Memory B cell (primary cell): ENCODE data around the gene SERPING1.
"Not testable (repeated sequence)": the region's sequence is repeated elsewhere in the genome, so short reads cannot be mapped to it uniquely, and the experiment has no call there.

ENCODE experiments used
- ATAC-seq: fragments of 150-1000 bp; cut with Tn5 transposase; 2 replicates; pipeline ENCODE4 v1.10.0; 2021; ENCODE audit warnings: low read depth, mild to moderate bottlenecking, moderate library complexity
- DNase-seq, 2 donors: peaks; one replicate each; pipeline ENCODE4 v3.0.0; 2022; ENCODE audit warnings: low spot score in 2 of 2
- H3K27ac Mint-ChIP-seq: one replicate; pipeline ENCODE4 v1.8.0; 2022; ENCODE audit warnings: mild to moderate bottlenecking, moderate library complexity, mixed read lengths
- H3K27me3 Mint-ChIP-seq: one replicate; pipeline ENCODE4 v1.8.0; 2022; ENCODE audit warnings: mixed read lengths
- H3K36me3 Mint-ChIP-seq: one replicate; pipeline ENCODE4 v1.8.0; 2022; ENCODE audit warnings: mild to moderate bottlenecking, mixed read lengths
- H3K4me1 Mint-ChIP-seq: one replicate; pipeline ENCODE4 v1.8.0; 2022; ENCODE audit warnings: mixed read lengths
- H3K4me3 Mint-ChIP-seq: one replicate; pipeline ENCODE4 v1.8.0; 2022; ENCODE audit warnings: mild to moderate bottlenecking, moderate library complexity, mixed read lengths
- H3K9me3 Mint-ChIP-seq: one replicate; pipeline ENCODE4 v1.8.0; 2022; ENCODE audit warnings: mixed read lengths

SERPING1 gene

DNA sequence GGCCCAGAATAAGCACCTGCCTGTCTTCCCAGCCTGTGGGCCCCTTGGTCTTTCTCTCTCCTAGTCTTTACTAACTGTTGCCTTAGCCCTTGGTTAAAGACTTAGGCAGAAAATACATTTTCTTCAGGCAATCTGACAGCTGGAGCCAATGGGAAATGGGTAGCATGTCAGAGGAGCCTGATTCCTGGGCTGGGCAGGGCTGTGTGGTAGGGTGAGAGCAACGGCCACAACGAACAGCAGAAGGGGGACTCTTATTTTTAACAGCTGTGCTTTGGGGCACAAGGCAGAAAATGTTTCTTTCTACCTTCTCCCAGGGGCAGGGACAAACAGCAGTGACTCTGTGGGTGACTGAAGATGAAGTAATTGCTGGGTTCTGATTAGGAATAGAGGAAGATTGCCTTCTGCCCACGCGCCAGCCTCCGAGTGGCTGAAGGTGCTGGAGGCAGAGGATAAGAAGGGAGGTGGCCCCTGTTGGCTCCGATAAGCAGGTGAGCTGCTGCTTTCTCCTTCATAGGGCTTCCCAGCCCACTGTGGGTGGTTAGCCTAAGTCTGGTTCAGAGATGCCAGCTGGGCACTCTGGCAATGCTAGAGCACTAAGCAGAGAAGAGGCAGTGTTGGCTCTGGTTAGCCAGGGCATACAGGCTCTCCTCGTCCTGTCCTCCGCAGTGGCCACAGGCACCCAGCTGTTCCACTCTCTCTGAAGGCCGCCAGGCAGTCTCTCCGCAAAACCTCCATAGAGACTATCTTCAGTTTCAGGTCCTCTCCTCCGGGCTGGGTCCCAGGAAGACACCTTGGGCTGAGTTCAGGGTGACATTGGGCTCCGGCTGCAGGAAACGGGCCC is 50.7 kb downstream of the SERPING1 start:
- no peak for ATAC-seq
- Mint-ChIP-seq H3K4me3 (no peak overlapping the region), H3K36me3 (no peaks in the 10 kb centered on the region)

DNA sequence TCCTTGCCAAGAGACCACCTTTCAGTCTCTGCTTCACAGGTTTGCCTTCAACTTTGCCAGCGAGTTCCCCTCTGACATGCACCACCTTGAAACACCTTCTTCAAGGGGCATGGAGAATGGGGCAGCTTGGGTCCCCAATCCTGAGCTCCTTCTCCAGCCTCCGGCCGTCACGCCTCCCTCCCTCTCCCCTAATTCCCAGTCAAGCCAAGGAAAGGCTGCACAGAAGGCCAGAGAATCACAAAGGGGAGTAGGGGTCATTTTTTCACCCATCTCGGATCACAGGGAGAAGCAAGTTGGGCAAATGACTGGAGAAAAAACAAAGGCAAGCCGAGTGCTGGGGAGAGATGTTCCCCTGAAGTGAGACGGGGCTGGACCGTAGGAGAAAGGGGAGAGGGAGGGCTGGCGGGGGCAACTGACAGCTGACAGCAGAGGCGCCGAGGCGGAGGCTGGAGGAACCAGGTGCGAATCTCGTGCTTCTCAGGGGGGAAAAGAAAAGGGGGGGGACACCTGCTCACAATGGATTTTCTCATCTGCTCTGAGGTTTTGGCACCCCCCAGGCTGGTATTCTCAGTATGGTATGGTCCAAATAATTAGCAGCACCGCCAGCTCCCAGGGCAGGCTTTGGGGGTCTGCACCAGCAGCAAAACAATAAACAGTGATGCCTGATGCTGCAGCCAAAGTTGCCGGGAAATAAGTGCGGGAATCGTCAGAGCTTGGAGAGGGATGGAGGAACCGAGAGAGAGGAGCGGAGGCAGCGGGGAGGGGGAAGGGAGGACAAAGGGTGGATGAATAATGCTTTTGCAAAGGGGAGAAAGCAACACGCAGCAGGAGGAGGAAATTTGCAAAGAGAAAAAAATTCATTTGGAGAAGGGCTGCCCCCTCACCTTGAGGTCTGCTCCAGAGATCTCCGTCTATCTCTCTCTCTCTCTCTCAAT is 51.6 kb downstream of the SERPING1 start:
- Mint-ChIP-seq H3K27ac (no peak overlapping the region), H3K4me3 (peak overlapping the region; percentile 70), H3K4me1 (peaks cover 35% of the 10 kb centered on the region), H3K9me3 (no peaks in the 10 kb centered on the region), H3K36me3 (no peaks in the 10 kb centered on the region), H3K27me3 (peaks cover 47% of the 10 kb centered on the region)
- ATAC-seq, result no peak
- no peak for DNase-seq

More for the DNA sequence above, 50.7 kb downstream of the SERPING1 start:
- H3K9me3 Mint-ChIP-seq, result no peaks in the 10 kb centered on the region
- DNase-seq, result peak in 1 of 2 donors; percentile 24
- peaks cover 51% of the 10 kb centered on the region for H3K27me3 Mint-ChIP-seq
- peaks cover 33% of the 10 kb centered on the region for H3K4me1 Mint-ChIP-seq
- H3K27ac Mint-ChIP-seq, result no peak overlapping the region

- ATAC-seq (peak; percentile 59), DNase-seq (no peak)
- Mint-ChIP-seq H3K27me3 (peaks cover 45% of the 10 kb centered on the region), H3K4me3 (peak within 1 kb of the TSS; percentile 70), H3K9me3 (no peaks in the 10 kb centered on the region), H3K36me3 (no peaks in the 10 kb centered on the region), H3K4me1 (peaks cover 35% of the 10 kb centered on the region), H3K27ac (no peak within 1 kb of the TSS)
These were observed 52.6 kb downstream of the SERPING1 start, which contains the start of gene YPEL4 for GRCh38 chr11:57649826-57650738. Gene YPEL4 (minus strand): TSS chr11:57649912. CDS start chr11:57647107, 2,805 bp downstream.

- peaks cover 35% of the 10 kb centered on the region for H3K4me1 Mint-ChIP-seq
- H3K9me3 Mint-ChIP-seq, result no peaks in the 10 kb centered on the region
- H3K27me3 Mint-ChIP-seq, result peaks cover 41% of the 10 kb centered on the region
- H3K4me3 Mint-ChIP-seq, result no peak overlapping the region
- no peaks in the 10 kb centered on the region for H3K36me3 Mint-ChIP-seq
- DNase-seq (no peak), ATAC-seq (no peak)
- H3K27ac Mint-ChIP-seq, result no peak overlapping the region
These were observed 53.2 kb downstream of the SERPING1 start for GRCh38 chr11:57650739-57651090.

- Mint-ChIP-seq H3K4me1 (peaks cover 34% of the 10 kb centered on the region), H3K27ac (no peak overlapping the region), H3K9me3 (no peaks in the 10 kb centered on the region), H3K4me3 (no peak overlapping the region), H3K27me3 (peaks cover 36% of the 10 kb centered on the region), H3K36me3 (no peaks in the 10 kb centered on the region)
- ATAC-seq, result no peak
- no peak for DNase-seq
These were observed 53.9 kb downstream of the SERPING1 start for GRCh38 chr11:57651408-57651807.

- H3K4me1 Mint-ChIP-seq, result peaks cover 30% of the 10 kb centered on the region
- H3K27me3 Mint-ChIP-seq, result peaks cover 28% of the 10 kb centered on the region
- not testable (repeated sequence) for DNase-seq, H3K9me3 Mint-ChIP-seq, H3K36me3 Mint-ChIP-seq, H3K27ac Mint-ChIP-seq, ATAC-seq
- peak overlapping the region; percentile 27 for H3K4me3 Mint-ChIP-seq
These were observed 54.7 kb downstream of the SERPING1 start for GRCh38 chr11:57652230-57652629.

- peaks cover 26% of the 10 kb centered on the region for H3K4me1 Mint-ChIP-seq
- DNase-seq (no peak), ATAC-seq (no peak)
- H3K9me3 Mint-ChIP-seq, result no peaks in the 10 kb centered on the region
- H3K36me3 Mint-ChIP-seq, result no peaks in the 10 kb centered on the region
- peaks cover 24% of the 10 kb centered on the region for H3K27me3 Mint-ChIP-seq
- H3K4me3 Mint-ChIP-seq, result peak overlapping the region; percentile 27
- no peak overlapping the region for H3K27ac Mint-ChIP-seq
These were observed 55.2 kb downstream of the SERPING1 start for GRCh38 chr11:57652662-57653061.

DNA sequence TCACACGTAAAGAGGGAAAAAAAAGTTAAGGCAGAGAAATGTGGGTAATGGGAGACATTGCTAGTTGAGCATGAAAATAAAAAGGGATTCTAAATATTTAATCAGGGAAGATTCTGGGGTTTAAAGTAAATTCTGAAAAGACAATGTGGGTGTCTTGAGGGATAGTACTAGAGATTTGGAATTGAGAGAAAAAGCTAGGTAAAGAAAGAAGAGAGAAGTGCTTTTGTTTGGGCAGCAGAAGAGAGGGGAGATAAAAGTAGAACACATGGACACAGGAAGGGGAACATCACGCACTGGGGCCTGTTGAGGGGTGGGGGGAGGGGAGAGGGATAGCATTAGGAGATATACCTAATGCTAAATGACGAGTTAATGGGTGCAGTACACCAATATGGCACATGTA is 55.7 kb downstream of the SERPING1 start:
- no peak for ATAC-seq
- H3K36me3 Mint-ChIP-seq, result no peaks in the 10 kb centered on the region
- peaks cover 20% of the 10 kb centered on the region for H3K27me3 Mint-ChIP-seq
- no peaks in the 10 kb centered on the region for H3K9me3 Mint-ChIP-seq
- DNase-seq, result no peak
- no peak overlapping the region for H3K4me3 Mint-ChIP-seq
- no peak overlapping the region for H3K27ac Mint-ChIP-seq
- peaks cover 27% of the 10 kb centered on the region for H3K4me1 Mint-ChIP-seq

DNA sequence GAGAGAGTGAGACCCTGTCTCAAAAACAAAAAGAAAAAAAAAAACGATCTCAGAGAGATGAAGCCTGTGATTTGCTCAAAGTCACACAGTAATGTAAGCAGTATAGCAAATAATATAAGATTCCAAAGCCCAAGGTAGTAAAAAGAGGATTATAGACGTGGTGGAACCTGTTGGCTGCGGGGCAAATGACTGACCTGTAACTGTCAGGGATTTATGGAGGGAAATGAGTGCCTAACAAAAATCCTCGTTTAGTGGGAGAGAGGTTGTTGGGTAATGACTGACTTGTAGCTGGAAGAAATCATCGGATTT is 59.4 kb downstream of the SERPING1 start:
- H3K27me3 Mint-ChIP-seq, result no peaks in the 10 kb centered on the region
- no peaks in the 10 kb centered on the region for H3K9me3 Mint-ChIP-seq
- peak overlapping the region; percentile 72 for H3K4me3 Mint-ChIP-seq
- peak overlapping the region; percentile 85 for H3K27ac Mint-ChIP-seq
- H3K4me1 Mint-ChIP-seq, result peaks cover 13% of the 10 kb centered on the region
- H3K36me3 Mint-ChIP-seq, result no peaks in the 10 kb centered on the region
- ATAC-seq (no peak), DNase-seq (no peak)

DNA sequence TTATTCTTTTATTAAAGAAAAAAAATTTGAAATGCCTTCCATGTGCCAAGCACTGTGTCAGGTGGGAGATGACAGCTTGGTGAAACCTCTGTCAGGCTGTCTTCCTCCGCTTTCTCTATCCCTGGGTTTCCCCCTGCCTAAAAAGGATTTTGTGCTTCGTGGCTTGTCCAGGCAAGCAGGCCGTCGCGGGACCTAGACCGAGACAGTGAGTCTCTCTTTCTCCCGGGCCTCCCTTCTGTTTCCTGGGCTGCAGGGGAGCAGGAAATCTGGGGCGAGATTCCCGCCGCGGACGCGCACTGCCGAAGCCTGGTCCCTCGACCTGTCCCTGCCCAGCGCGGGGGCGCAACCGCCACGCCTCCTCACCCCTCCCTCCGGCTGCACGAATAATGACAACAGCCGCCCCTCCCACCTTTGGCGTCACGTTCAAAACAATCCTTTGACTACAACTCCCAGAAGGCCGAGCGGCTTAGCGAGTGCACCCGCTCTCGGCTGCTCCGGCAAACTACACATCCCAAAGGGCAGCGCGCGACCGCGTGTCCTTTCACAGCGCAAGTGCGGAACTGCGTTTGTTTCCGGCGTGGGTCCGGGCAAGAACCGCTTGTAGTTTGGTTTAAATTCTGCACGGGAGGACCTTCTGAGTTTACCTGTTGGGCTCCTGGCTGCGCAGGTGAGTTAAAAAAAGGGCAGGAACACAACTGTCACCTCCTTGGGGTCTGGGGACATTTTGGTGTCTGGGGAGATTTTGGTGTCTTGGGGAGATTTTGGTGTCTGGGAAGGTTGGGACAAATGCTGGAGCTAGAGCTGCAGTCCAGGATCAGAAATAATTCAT is 59.9 kb downstream of the SERPING1 start, which contains the start of gene CLP1:
CLP1 (plus strand) TSS at position 569 of the 829 bp plus-strand sequence. CDS start 1,715 bp downstream, outside the sequence.
- Mint-ChIP-seq H3K4me3 (peak within 1 kb of the TSS; percentile 98), H3K9me3 (no peaks in the 10 kb centered on the region), H3K4me1 (peaks cover 13% of the 10 kb centered on the region), H3K36me3 (peaks cover 4% of the 10 kb centered on the region), H3K27me3 (no peaks in the 10 kb centered on the region), H3K27ac (peak within 1 kb of the TSS; percentile 85)
- DNase-seq (peak; percentile 92 to 94), ATAC-seq (peak; percentile 94)

DNA sequence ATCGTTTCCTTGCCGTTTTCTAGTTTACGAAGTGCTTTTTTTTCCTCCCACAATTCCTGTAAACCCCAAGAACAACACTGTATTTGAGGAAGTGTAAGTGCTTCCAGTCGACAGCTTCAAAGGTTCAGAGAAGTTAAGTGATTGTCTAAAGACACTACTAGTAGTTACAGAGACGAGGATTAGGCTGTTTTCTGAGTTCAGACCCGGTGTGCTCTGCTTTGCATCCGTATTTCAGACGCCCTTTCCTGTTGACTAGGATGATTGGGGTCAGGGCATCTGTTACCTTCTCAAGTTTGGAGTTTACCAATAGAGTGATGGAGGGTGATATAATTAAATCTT is 60.5 kb downstream of the SERPING1 start:
- DNase-seq (no peak), ATAC-seq (peak; percentile 43)
- peak overlapping the region; percentile 98 for H3K4me3 Mint-ChIP-seq
- peaks cover 5% of the 10 kb centered on the region for H3K36me3 Mint-ChIP-seq
- H3K27me3 Mint-ChIP-seq, result no peaks in the 10 kb centered on the region
- no peaks in the 10 kb centered on the region for H3K9me3 Mint-ChIP-seq
- peaks cover 16% of the 10 kb centered on the region for H3K4me1 Mint-ChIP-seq
- peak overlapping the region; percentile 85 for H3K27ac Mint-ChIP-seq

DNA sequence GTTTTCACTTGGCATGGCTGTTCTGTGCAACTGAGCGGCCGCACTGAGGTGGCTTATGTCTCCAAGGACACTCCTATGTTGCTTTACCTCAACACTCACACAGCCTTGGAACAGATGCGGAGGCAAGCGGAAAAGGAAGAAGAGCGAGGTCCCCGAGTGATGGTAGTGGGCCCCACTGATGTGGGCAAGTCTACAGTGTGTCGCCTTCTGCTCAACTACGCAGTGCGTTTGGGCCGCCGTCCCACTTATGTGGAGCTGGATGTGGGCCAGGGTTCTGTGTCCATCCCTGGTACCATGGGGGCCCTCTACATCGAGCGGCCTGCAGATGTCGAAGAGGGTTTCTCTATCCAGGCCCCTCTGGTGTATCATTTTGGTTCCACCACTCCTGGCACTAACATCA is 62.2 kb downstream of the SERPING1 start:
- no peaks in the 10 kb centered on the region for H3K27me3 Mint-ChIP-seq
- ATAC-seq, result no peak
- no peak overlapping the region for H3K27ac Mint-ChIP-seq
- no peak for DNase-seq
- peaks cover 12% of the 10 kb centered on the region for H3K4me1 Mint-ChIP-seq
- H3K4me3 Mint-ChIP-seq, result no peak overlapping the region
- H3K36me3 Mint-ChIP-seq, result peaks cover 5% of the 10 kb centered on the region
- H3K9me3 Mint-ChIP-seq, result no peaks in the 10 kb centered on the region

- ATAC-seq, result no peak
- Mint-ChIP-seq H3K27me3 (no peaks in the 10 kb centered on the region), H3K27ac (no peak overlapping the region), H3K4me3 (no peak overlapping the region), H3K4me1 (peaks cover 12% of the 10 kb centered on the region), H3K36me3 (peaks cover 5% of the 10 kb centered on the region), H3K9me3 (no peaks in the 10 kb centered on the region)
- DNase-seq, result no peak
These were observed 65.4 kb downstream of the SERPING1 start for GRCh38 chr11:57662893-57663292.
